CD4-positive, alpha-beta T cell (primary cell): ENCODE results near the gene ZNF532. TPM values are rescaled to one million over a fixed set of nuclear protein-coding genes. Genes with fewer than 3 reads are reported as not detected.

Experiments used
- ATAC-seq: fragments of 200-7000 bp; cut with Tn5 transposase; one replicate; pipeline ENCODE4 v1.10.0; 2022; ENCODE audit warnings: mild to moderate bottlenecking; ENCODE audit not compliant: poor library complexity
- CTCF ChIA-PET: fragments of 350-600 bp; sonication (Branson Sonifier 250); formaldehyde crosslinking; loops from one replicate; lab custom pipeline; 2021; ENCODE audit warnings: antibody characterized with exemption, inconsistent platforms; lab: Charles Lee
- POLR2A ChIA-PET: fragments of 350-600 bp; sonication (Branson Sonifier 250); formaldehyde crosslinking; loops from one replicate; lab custom pipeline; 2021; ENCODE audit warnings: antibody characterized with exemption, inconsistent platforms; lab: Charles Lee
- DNase-seq, 14 experiments: peaks; one replicate each; pipeline ENCODE4 v3.0.0-alpha.2; 2013 to 2020; ENCODE audit warnings: mixed read lengths in 2 of 14
- H3K27ac ChIP-seq, 2 donors: one replicate each; pipeline versions ENCODE4 v1.5.1 to v1.7.0; 2013; ENCODE audit warnings: low read length in 2 of 2, low read depth in 1 of 2, mild to moderate bottlenecking in 1 of 2
- H3K27me3 ChIP-seq, 2 experiments: 1 replicate in 1 of 2; 2 replicates in 1 of 2; pipeline versions ENCODE4 v1.6.1 to v1.7.0; 2013; ENCODE audit warnings: low read length in 2 of 2, control low read depth in 1 of 2, mild to moderate bottlenecking in 1 of 2, moderate library complexity in 1 of 2; ENCODE audit not compliant: insufficient read depth in 2 of 2, control insufficient read depth in 1 of 2
- H3K36me3 ChIP-seq: one replicate; pipeline ENCODE4 v1.6.1; 2013; ENCODE audit warnings: low read length, control low read depth; ENCODE audit not compliant: insufficient read depth
- H3K4me1 ChIP-seq: one replicate; pipeline ENCODE4 v1.6.1; 2013; ENCODE audit warnings: low read length, control low read depth; ENCODE audit not compliant: insufficient read depth
- H3K4me3 ChIP-seq: one replicate; pipeline ENCODE4 v1.5.1; 2013; ENCODE audit warnings: mild to moderate bottlenecking, low read length, moderate library complexity
- H3K9me3 ChIP-seq, 2 experiments: 1 replicate in 1 of 2; 2 replicates in 1 of 2; pipeline versions ENCODE4 v1.6.1 to v1.7.0; 2013; ENCODE audit warnings: low read length in 2 of 2, mild to moderate bottlenecking in 2 of 2, control low read depth in 1 of 2, moderate library complexity in 1 of 2; ENCODE audit not compliant: control insufficient read depth in 1 of 2, insufficient read depth in 1 of 2
- H3K27ac Mint-ChIP-seq: one replicate; pipeline ENCODE4 v1.8.0; 2020; ENCODE audit warnings: mixed read lengths
- H3K27me3 Mint-ChIP-seq: one replicate; pipeline ENCODE4 v1.8.0; 2021; ENCODE audit warnings: mixed read lengths
- H3K36me3 Mint-ChIP-seq: one replicate; pipeline ENCODE4 v1.8.0; 2021; ENCODE audit warnings: low read depth, mixed read lengths
- H3K4me1 Mint-ChIP-seq: one replicate; pipeline ENCODE4 v1.8.0; 2021; ENCODE audit warnings: low read depth, mixed read lengths
- H3K4me3 Mint-ChIP-seq: one replicate; pipeline ENCODE4 v1.8.0; 2020; ENCODE audit warnings: mild to moderate bottlenecking, mixed read lengths
- H3K9me3 Mint-ChIP-seq: one replicate; pipeline ENCODE4 v1.8.0; 2020; ENCODE audit warnings: mixed read lengths
- intact Hi-C, 2 experiments: fragments of 100-400 bp; cut with DNase I in 1 of 2; cut with micrococcal nuclease in 1 of 2; formaldehyde crosslinking; loops; one replicate each; pipeline versions ENCODE4 v1.15.1 to v1.9.0; 2023 to 2025; cut with DNase I, micrococcal nuclease
- total RNA-seq, 174 experiments: library from RNA in 2 of 174; stranded (reverse) in 2 of 174; gene quantifications; one replicate each; pipeline ENCODE4 v1.2.3 and lab custom pipeline; 2021 to 2026
- TF ChIP-seq, protein P1 (sequence below): fragments of 200-600 bp; IDR thresholded peaks from one replicate; pipeline ENCODE4 v1.8.0; 2022; ENCODE audit warnings: antibody characterized with exemption, mild to moderate bottlenecking

Gene ZNF532
- total RNA-seq, 2 experiments from 2014 or later, result 9.8 to 9.9 TPM

DNA sequence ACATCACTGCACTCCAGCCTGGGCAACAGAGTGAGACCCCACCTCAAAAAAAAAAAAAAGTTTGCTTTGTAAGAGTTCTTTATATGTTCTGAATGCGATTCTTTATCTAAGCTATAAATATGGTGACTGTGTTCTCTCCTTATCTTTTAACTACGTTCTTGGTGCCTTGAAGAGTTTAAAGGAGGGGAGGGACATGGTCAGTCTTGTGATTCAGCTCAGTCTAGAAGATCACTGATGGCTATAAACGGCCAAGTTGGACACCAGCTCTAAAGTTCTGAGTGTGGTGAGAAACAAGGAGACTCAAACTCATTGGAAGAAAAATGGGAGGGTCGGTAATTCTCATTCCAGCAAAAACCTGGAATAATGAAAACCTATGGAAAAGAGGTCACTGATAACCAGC is 146.6 kb downstream of the ZNF532 start:
- H3K27me3 Mint-ChIP-seq, result peaks cover 37% of the 10 kb centered on the region
- H3K9me3 ChIP-seq, result no peaks in the 10 kb centered on the region
- ATAC-seq, result no peak
- H3K4me1 ChIP-seq, result no peaks in the 10 kb centered on the region
- H3K9me3 Mint-ChIP-seq, result no peaks in the 10 kb centered on the region
- TF ChIP-seq, protein P1, sequence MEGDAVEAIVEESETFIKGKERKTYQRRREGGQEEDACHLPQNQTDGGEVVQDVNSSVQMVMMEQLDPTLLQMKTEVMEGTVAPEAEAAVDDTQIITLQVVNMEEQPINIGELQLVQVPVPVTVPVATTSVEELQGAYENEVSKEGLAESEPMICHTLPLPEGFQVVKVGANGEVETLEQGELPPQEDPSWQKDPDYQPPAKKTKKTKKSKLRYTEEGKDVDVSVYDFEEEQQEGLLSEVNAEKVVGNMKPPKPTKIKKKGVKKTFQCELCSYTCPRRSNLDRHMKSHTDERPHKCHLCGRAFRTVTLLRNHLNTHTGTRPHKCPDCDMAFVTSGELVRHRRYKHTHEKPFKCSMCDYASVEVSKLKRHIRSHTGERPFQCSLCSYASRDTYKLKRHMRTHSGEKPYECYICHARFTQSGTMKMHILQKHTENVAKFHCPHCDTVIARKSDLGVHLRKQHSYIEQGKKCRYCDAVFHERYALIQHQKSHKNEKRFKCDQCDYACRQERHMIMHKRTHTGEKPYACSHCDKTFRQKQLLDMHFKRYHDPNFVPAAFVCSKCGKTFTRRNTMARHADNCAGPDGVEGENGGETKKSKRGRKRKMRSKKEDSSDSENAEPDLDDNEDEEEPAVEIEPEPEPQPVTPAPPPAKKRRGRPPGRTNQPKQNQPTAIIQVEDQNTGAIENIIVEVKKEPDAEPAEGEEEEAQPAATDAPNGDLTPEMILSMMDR, result no peak
- no peaks in the 10 kb centered on the region for H3K27me3 ChIP-seq
- intact Hi-C loops, result no loop called here
- no peak overlapping the region for H3K27ac Mint-ChIP-seq
- no peak overlapping the region for H3K27ac ChIP-seq
- CTCF ChIA-PET, result no interaction called here
- H3K36me3 ChIP-seq, result no peaks in the 10 kb centered on the region
- POLR2A ChIA-PET, result no interaction called here
- H3K4me3 Mint-ChIP-seq, result no peak overlapping the region
- no peak for DNase-seq
- no peaks in the 10 kb centered on the region for H3K36me3 Mint-ChIP-seq
- H3K4me3 ChIP-seq, result no peak overlapping the region
- H3K4me1 Mint-ChIP-seq, result no peaks in the 10 kb centered on the region

DNA sequence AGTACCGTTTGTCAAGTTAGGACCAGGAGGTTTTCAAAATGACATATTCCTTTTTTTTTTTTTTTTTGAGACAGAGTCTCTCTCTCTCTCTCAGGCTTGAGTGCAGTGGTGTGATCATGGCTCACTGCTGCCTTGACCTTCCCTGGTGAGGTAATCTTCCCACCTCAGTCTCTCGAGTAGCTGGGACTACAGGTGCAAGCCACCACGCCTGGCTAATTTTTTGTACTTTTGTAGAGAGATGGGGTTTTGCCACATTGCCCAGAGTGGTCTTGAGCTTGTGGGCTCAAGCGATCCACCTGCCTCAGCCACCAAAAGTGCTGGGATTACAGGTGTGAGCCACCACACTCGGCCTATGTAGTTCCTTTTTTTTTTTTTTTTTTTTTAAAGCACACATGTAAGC is 147.1 kb downstream of the ZNF532 start:
- DNase-seq (no peak), ATAC-seq (no peak)
- H3K27me3 Mint-ChIP-seq, result peaks cover 37% of the 10 kb centered on the region
- Histone ChIP-seq H3K9me3 (no peaks in the 10 kb centered on the region), H3K36me3 (no peaks in the 10 kb centered on the region), H3K27me3 (no peaks in the 10 kb centered on the region), H3K4me1 (no peaks in the 10 kb centered on the region), H3K4me3 (no peak overlapping the region), H3K27ac (no peak overlapping the region)
- H3K27ac Mint-ChIP-seq, result no peak overlapping the region
- no peaks in the 10 kb centered on the region for H3K4me1 Mint-ChIP-seq
- intact Hi-C loops, result no loop called here
- no peak overlapping the region for H3K4me3 Mint-ChIP-seq
- ChIA-PET CTCF (no interaction called here), POLR2A (no interaction called here)
- TF ChIP-seq, protein P1, result no peak
- H3K9me3 Mint-ChIP-seq, result no peaks in the 10 kb centered on the region
- H3K36me3 Mint-ChIP-seq, result no peaks in the 10 kb centered on the region

DNA sequence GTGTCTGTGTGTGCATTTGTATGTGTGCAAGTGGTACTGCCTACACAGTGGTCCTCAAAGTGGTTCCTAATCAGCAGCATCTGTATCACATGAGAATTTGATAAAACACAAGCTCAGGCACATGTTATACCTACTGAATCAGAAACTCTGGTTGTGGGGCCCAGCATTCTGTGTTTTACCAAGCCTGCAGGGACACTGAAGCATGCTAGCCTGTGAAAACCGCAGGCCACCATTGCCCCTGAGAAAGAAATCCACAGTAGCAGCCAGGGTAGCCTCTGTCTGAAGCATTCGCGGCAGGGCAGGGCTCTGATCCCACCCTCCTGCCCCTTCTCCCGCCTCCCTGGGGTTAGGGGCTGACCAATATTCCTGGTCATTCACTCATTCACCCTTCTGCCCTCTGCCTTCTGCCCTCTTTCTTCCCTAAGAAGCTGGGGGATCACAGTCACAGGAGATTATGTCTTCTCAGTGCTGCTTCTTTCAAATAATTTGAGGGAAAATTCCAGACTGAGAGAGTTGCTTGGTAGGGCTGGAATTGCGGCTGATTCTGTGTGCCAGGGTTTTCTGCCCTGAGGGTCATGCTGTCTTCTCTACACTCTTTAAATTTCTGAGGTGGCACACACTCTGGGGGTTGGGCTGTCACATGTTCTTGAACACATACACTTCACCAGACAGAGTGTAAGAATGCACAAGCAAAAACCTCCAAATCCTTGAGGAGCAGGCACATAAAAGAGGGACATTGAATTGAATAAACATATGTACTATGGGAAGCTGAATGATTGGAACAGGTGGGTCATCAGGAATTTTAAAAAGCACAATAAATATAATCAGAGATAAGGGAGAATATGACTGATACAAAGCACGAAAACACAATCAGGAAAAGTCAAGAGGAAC is 148.4 kb downstream of the ZNF532 start:
- Mint-ChIP-seq H3K36me3 (no peaks in the 10 kb centered on the region), H3K4me3 (no peak overlapping the region), H3K27ac (no peak overlapping the region), H3K27me3 (peaks cover 37% of the 10 kb centered on the region), H3K4me1 (no peaks in the 10 kb centered on the region), H3K9me3 (peaks cover 3% of the 10 kb centered on the region)
- CTCF ChIA-PET, result no interaction called here
- POLR2A ChIA-PET, result no interaction called here
- no peak overlapping the region for H3K27ac ChIP-seq
- H3K4me1 ChIP-seq, result no peaks in the 10 kb centered on the region
- ATAC-seq (no peak), DNase-seq (no peak)
- H3K9me3 ChIP-seq, result no peaks in the 10 kb centered on the region
- H3K36me3 ChIP-seq, result no peaks in the 10 kb centered on the region
- intact Hi-C loops, result no loop called here
- no peak overlapping the region for H3K4me3 ChIP-seq
- H3K27me3 ChIP-seq, result no peaks in the 10 kb centered on the region
- TF ChIP-seq, protein P1, result no peak
